ENCODE measurements around the gene TLE3.

DNA sequence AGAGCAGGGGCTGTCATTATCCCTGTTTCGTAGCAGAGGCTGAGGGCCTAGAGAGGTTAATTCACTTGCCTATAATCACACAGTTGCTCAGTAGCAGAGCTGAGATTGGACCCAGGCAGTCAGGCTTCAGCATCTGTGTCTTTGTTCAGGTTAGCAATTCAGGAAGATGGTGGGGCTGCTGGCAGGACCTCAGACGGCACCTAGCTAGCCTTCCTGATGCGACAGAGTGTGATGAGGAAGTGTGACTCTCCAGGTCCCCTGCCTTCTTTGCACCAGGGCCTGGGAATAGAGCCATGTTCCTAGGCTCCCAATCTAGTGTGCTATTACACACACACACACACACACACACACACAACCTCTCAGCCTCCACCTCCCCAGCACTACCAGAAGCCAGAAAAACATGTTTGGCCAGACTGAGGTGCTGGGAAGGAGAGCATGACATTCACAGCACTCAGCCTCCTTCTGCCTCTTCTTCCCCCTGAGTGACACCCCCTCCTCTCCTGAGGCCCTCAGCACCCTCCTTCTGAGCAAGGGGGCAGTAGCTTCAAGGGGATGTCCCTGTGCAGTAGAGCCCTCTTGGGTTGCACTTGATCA is 88.9 kb downstream of the TLE3 start:
- no peak for TF ChIP-seq EP300 (IDR thresholded peaks at IDR 0.05)
- TF ChIP-seq, protein P1, sequence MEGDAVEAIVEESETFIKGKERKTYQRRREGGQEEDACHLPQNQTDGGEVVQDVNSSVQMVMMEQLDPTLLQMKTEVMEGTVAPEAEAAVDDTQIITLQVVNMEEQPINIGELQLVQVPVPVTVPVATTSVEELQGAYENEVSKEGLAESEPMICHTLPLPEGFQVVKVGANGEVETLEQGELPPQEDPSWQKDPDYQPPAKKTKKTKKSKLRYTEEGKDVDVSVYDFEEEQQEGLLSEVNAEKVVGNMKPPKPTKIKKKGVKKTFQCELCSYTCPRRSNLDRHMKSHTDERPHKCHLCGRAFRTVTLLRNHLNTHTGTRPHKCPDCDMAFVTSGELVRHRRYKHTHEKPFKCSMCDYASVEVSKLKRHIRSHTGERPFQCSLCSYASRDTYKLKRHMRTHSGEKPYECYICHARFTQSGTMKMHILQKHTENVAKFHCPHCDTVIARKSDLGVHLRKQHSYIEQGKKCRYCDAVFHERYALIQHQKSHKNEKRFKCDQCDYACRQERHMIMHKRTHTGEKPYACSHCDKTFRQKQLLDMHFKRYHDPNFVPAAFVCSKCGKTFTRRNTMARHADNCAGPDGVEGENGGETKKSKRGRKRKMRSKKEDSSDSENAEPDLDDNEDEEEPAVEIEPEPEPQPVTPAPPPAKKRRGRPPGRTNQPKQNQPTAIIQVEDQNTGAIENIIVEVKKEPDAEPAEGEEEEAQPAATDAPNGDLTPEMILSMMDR (IDR thresholded peaks at IDR 0.05) = no peak
- TF ChIP-seq POLR2AphosphoS5 (IDR thresholded peaks at IDR 0.05) = no peak
